DMS153 (cell line): Measurements from ENCODE around the gene STAT5B.
A peak's percentile ranks its signal among the peaks of the same experiment; 100 is the strongest.
"Not testable (repeated sequence)": the region's sequence is repeated elsewhere in the genome, so short reads cannot be mapped to it uniquely, and the experiment has no call there.

Source experiments
- DNase-seq: peaks from one replicate; lab custom pipeline; 2025; lab: John Stamatoyannopoulos, UW

Gene STAT5B

DNA sequence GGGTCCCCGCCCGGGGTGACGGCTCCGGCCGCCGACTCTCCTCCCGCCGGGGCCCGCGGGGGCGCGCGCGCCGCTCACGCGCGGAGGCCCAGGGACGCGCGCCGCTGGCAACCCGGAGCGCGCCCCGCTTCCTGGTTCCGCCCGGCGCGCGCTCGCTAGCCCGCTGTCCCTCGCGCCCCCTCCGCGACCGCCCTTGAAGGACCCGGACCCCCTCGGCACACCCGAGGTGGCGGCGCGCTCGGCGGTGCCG lies at the start of gene STAT5B:
TSS of gene STAT5B (minus strand) at position 33 of the 250 bp plus-strand sequence. CDS start 44,264 bp downstream, outside the sequence.
- peak; percentile 16 for DNase-seq

DNA sequence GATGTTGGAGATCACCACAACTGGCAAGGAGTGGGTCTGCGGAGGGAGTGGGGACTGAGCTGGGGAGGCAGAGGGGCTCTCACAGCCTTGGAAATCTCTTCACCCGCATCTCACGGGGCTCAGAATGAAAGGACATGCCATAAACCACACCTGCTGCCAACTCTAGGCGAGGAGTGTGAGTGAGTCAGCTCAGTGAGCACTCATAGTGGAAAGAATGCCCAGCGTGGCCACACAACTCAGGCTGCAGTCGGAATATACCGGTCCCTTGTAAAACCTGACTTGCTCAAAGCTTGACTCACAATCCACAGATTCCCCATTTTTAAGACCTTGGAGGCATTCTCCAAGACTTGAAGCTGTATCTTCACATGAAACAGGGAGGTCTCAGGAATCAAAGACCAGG lies 48.8 kb upstream of the STAT5B start:
- no peak for DNase-seq

DNA sequence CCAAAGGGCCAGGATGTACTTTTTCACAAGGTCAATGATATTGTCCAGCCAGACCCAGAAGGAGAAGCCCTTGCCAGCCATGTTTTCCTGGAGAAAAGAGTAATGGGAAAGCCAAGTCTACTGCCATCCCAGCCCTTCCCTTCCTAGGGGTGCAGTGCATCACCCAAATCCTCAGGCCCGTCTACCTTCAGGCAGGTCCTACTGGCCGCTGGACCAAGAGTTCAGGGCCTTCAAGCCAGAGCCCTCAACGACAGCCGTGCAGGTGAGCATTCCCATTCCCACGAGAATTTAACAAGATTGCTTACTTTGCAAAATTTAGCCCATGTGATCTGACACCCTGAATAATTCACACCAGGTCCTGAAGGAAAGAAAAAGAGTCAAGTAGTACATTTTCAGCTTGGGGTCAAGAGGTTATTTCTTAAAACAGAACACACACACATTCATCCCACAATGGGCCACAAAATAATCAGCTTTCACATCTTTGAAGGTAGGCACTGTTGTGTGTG lies 47.1 kb upstream of the STAT5B start:
- DNase-seq, result no peak

DNA sequence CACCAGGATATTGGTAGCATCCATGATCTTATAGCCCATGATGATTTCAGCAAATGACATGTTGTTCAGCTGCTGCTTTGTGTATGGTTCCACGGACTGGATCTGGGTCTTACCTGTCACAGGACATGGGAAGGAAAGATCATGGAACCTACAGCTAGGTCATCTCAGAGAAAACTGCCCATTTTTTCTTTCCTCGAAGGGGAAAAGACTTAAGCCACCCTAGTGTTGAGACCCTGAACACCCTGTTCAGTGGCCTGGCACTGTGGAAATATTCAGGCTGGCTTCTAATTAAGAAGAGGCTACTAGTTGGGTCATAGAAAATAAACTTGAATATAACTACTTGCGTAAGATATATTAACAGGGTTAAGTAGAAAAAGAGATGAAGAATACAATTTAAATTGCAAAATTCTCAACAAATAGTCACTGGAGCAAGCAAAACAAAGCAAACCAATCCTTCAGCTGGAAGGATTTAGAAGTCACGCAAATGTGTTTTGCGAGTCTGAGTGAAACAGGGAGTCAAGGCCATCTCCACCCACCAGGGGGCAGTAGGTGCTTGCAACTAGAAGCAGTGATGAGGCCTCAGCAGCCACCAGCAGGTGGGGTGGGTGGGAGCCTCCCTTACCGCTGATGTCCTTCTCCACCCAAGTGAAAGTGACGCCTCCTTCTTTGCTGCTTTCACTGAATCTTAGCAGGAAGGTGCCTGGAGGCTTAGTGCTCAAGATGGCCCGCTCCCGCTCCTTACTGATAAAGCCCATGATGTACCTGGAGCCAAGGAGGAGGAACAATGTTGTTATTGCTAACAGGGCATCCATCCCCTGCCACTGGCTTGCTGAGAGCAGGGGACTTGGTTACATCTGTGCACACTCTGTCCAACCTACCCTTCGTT lies 46.4 kb upstream of the STAT5B start:
- DNase-seq, result peak; percentile 75

DNA sequence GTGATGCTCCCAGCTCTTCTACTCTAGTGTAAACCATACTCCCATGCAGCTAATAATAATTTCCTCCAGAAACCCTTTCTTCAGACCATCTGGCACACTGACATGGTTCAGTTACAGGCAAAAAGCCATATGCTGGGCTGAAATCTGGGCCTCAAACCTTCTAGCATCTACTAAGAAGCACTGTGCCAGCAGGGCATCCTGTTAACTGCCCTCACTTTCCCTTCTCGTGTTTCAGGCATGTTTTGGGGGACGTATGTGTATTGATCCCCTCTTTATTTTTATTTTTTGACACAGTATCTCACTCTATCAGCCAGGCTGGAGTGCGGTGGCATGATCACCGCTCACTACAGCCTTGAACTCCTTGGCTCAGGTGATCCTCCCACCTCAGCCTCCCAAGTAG lies 45.4 kb upstream of the STAT5B start:
- DNase-seq, result no peak

DNA sequence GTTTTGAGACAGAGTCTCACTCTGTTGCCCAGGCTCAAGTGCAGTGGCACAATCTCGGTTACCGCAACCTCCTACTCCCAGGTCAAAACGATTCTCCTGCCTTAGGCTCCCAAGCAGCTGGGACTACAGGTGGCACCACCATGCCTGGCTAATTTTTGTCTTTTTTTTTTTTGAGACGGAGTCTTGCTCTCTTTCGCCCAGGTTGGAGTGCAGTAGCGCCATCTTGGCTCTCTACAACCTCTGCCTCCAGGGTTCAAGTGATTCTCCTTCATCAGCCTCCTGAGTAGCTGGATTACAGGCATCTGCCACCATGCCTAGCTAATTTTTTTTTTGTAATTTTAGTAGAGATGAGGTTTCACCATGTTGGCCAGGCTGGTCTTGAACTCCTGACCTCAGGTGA lies 41.8 kb upstream of the STAT5B start:
- DNase-seq, result not testable (repeated sequence)

DNA sequence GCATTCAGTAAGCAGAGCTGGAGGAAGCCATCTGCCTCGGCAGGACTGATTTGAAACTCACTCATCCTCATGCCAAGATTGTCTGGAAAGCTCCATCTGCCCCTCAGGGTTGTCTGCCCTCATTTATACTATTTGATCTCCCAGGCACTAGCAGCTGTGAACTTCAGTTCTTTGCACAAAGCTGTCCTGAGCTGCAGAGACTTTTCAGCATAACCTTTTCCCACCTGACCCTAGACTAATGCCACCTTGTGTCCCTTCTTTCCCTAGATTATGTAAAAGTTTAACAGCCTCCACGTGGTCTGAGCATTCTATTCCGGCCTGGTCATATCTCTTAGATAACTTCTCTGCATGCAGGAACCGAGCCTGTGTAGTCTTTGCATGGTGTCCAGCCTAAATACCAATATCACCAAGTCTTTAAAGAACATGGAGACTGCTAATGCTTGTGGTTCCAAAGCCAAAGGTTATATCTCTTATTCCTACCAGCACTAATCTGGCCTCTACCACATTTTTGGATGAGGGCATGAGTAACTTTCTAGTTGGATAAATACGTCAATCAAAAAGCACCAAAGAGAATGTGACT lies 41.2 kb upstream of the STAT5B start:
- no peak for DNase-seq

DNA sequence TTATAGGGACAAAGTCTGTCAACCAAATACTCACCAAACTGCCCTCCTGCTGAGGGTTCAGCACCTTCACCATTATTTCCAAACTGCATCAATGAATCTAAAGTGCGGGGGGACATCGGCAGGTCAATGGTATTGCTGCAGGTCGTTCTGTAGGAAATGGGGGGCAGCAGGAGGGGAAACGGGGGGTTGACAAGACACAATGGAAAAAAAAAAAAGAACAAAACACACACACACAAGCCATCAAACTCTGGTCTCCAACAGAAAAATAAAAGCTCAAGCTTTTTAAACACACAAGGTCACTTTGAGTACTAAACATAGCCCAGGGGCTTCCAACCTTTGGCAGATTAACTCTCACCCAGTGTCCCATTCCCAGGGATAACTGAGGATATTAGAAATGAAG lies 40.6 kb upstream of the STAT5B start:
- no peak for DNase-seq

DNA sequence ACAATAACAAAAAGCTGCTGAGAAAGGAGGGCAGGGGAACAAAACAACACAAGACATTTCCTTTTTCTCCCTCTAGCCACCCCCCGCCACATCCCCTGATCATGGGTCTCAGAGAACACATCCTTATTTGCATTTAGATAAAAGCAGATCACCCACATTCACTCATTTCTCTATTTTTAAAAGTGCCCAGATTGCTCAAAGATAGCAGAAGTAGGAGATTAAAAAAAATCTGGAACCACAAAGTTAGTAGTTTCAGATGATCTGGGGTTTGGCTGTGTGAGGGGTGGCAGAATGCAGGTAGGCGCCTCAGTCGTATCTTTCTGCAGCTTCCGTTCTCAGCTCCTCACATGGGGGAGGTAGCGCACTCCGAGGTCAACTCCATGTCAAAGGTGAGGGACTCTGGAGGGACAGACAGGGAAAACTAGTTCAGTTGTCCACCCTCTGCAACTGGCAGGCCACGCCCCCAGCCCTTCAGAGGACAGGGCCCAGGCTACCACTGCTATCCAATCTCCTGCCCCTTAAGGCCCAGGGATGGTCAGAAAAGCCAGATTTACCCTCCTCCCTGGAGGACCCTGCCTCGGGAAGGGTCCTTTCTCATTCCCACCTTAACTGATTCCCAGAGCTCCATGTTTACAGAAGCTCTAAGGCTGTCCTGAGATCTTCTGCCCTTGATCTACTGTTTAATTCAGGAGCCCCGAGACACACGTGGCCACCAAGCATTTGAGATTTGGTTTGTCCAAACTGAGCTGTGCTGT lies 39.4 kb upstream of the STAT5B start:
- DNase-seq, result no peak

DNA sequence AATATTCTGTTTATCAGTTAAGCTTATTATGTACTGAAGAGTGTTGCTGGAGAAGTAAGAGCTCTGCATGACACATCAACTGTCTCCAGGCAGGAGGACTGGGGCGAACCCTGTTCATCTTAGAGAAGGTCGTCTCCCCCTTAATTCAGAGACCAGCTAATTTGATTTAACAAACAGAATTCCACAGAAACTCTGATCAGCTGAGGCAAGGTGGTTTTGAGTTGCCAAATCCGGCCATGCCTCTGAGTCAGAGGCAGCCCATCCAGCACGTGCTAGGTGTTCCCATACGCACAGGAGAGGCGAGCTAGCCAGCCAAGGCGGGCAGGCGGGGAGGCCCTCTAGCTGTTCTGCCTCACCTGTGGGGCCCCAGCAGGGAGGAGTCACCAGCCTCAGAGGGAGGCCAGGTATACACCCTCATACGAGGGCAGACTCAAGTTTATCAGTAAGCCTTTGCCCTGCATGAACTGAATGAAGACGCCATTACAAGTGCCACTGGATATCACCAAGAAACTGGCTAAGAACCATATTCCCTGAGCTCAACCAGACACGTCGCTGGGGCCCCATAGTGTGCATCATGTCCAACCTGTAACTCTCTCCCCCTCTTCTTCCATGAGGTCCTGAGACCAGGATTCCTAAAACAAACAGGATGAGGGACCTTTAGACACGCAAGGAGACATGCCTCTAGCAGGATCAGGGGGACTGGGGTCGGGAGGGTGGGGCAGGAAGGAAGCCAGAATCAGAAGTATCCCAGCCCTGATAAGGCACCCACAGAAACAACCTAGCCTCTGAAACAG lies 37.8 kb upstream of the STAT5B start:
- DNase-seq, result no peak

DNA sequence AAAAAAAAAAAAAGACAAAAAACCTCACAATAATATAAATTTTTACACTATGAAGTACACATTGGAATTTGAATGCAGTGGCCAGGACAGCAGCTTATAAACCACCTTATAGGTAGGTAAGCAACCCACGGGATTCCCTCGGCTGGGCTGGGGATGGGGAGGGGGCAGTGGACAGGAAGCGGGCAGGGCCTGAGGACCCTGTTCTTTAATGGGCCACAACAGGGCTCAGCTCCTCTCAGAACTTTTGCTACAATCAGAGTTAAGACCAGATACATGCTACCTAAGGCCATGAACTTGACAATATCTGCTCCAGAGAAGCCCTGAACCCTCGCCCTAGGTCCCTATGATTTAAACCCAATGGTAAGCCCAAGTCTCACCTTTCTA lies 37.2 kb upstream of the STAT5B start:
- no peak for DNase-seq

DNA sequence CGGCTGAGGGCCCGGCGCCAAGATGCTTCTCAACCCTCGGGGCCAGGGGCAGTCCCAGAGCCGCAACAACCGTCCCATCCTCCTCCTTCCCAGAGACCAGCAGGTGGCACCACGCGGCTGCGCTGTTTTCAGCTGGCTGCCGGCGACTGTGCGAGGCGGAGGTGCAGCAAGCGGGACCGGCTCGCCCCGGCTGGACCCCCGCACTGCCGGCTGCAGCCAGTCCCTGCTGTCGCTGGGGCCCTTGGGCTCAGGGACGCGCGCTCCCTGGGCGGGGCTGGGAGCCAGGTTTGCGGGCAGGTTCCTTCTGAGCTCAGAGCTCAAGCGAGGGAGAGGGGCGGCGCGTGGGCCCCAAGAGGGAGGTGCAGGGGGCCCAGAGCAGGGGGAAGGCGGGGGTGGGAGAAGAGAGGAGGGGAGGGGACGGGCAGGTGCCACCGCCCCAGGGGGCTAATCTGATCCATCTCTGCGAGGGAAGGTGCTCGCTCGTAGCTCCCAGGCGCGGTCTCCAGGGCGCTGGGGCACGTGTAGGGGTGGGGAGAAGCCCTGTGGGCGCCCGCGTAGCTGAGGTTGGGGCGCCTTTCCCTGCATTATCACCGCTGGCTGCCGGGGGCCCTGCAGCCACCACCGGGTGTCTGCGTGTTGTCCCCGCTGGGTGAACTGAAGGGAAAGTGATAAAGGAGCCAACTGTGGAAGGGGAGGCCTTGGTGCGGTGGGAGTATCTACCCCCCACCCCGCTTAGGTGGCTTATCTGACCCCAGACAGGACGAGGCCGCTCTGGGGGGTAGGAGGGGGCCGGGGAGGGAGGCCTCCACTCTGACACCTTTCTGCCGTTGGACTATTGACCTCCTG lies 36.3 kb upstream of the STAT5B start:
- peak; percentile 61 for DNase-seq

DNA sequence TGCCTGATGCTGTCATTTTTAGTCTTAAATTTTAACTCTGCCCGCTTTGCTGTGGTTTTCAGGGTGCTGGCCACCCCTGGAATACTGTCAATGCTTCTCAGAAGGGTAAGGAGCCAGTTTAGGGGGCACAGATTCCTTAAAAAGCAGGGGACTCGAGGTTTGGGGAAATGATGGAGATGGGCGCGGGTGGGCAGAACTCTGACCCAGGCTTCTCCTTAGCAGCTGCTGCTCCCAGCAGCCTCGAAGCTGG lies 35.8 kb upstream of the STAT5B start:
- DNase-seq, result no peak

DNA sequence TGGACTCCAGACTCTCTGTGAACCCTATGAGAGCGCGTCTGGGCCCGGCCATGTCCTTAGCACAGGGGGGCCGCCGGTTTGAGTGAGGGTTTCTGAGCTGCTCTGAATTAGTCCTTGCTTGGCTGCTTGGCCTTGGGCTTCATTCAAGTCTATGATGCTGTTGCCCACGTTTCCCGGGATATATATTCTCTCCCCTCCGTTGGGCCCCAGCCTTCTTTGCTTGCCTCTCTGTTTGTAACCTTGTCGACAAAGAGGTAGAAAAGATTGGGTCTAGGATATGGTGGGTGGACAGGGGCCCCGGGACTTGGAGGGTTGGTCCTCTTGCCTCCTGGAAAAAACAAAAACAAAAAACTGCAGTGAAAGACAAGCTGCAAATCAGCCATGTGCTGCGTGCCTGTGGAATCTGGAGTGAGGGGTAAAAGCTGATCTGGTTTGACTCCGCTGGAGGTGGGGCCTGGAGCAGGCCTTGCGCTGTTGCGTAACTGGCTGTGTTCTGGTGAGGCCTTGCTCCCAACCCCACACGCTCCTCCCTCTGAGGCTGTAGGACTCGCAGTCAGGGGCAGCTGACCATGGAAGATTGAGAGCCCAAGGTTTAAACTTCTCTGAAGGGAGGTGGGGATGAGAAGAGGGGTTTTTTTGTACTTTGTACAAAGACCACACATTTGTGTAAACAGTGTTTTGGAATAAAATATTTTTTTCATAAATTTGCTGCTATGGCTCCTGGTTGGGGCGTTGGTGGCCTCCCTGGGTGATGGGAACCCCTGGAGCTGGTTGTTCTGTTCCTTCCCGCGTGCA lies 35.2 kb upstream of the STAT5B start:
- DNase-seq, result no peak

DNA sequence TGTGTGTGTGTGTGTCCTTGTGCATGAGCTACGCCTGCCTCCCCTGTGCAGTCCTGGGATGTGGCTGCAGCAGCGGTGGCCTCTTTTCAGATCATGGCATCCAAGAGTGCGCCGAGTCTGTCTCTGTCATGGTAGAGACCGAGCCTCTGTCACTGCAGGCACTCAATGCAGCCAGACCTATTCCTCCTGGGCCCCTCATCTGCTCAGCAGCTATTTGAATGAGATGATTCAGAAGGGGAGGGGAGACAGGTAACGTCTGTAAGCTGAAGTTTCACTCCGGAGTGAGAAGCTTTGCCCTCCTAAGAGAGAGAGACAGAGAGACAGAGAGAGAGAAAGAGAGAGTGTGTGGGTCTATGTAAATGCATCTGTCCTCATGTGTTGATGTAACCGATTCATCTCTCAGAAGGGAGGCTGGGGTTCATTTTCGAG lies 34.6 kb upstream of the STAT5B start:
- DNase-seq, result no peak

DNA sequence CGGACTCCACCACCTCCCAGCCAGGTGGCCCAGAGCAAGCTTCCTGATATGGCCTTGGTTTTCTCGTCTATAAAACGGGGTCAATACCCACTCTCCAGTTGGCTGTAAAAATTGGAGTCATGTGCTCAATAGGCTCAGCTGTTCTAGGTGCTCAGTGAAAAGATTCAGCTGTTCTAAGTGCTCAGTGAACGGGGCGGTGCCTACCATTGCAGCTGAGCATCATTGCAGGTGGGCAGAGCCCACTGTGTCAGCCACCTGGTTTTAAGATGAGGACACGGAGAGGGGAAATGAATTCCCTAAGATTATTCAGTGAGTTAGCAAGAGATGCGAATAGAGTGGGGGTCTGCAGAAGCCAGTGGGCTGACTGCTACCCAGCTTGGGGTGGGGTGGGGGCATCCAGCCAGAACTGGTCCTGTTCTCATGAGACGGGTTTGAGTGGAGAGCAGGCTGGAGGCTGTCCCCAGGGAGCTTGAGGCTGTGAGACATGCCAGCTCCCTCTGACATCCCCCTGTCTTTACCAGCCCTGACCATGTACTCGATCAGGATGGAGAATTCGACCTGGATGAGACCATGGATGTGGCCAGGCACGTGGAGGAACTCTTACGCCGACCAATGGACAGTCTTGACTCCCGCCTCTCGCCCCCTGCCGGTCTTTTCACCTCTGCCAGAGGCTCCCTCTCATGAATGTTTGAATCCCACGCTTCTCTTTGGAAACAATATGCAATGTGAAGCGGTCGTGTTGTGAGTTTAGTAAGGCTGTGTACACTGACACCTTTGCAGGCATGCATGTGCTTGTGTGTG lies 34.0 kb upstream of the STAT5B start:
- DNase-seq, result no peak

DNA sequence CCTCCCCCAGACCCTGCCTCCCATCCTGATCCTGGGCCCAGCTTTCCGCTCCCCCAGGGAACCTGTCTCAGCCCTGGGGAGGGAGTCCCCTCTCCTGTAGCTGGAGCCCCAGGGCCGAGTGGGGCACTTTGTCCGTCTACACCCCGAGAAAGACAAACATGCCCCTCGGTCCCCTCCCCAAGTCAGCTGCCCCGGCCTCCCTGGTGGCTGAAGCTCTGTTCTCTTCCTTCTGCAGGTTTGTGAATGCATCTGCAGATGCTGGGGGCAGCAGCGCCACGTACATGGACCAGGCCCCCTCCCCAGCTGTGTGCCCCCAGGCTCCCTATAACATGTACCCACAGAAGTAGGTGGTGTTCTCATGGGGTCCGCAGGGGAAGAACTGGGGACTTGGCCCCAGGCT lies 33.0 kb upstream of the STAT5B start:
- no peak for DNase-seq

DNA sequence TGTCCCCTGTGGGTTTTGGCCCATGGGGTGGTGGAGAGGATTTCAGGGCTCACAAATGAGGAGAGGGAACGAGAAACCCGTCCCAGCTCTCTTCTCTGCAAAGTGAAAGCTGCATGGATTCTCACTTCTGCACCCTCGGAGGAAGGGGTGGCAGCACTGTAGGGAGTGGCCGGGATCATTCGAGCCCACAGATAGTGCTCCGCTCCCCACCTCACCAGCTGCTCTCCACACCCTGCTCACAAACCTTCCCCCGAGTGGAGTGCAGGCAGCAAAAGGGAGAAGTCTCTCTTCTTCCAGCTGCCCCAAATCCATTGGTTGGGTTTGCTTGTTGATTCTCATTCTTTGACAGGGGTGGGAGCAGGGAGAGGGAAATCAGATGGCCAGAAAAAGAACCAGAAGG lies 32.3 kb upstream of the STAT5B start:
- DNase-seq, result no peak

DNA sequence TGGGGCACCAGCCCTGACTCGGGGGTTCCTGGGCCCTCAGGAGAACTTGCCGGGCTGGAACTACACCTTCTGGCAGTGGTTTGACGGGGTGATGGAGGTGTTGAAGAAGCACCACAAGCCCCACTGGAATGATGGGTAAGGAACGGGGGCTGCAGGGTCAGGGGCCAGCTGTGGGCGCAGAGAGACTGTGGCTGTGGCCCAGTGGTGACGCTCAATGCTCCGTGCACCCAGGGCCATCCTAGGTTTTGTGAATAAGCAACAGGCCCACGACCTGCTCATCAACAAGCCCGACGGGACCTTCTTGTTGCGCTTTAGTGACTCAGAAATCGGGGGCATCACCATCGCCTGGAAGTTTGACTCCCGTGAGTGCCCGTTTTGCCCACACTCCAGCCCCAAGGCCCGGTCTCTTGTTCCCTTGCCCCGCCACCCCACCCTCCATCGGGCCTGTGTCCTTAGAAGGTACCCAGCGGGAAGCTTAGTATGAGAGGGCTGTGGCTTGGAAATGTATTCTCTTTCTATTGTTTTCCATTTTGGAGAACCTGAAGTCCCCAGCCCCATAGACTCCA lies 31.3 kb upstream of the STAT5B start:
- no peak for DNase-seq

DNA sequence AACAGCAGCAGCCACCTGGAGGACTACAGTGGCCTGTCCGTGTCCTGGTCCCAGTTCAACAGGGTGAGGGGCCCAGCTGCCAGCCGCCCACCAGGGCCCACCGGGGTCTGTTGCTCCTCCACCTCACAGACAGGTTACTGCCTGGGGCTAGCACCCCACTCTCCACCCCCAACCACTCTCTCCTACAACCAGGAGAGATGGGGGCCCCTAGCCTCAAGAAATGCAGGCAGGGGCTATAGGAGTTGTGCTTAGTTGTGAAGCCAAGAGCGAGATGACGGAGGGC lies 30.1 kb upstream of the STAT5B start:
- no peak for DNase-seq
